Peyer's patch (tissue), 4 donors: Measurements from ENCODE around the gene CFAP97D2. TPM values are rescaled to one million over a fixed set of nuclear protein-coding genes. Genes with fewer than 3 reads are reported as not detected.
A peak's percentile ranks its signal among the peaks of the same experiment; 100 is the strongest.

Experiments
- DNase-seq, 3 donors: peaks; one replicate each; pipeline ENCODE4 v3.0.0-alpha.2; 2017 to 2019
- H3K27ac ChIP-seq, 4 donors: fragments of 200-600 bp; sonication (generic); one replicate each; pipeline ENCODE4 v1.5.1; 2016 to 2019
- H3K27me3 ChIP-seq, 2 donors: fragments of 200-600 bp; sonication (generic); one replicate each; pipeline ENCODE4 v1.5.1; 2019
- H3K36me3 ChIP-seq, 3 donors: fragments of 200-600 bp; sonication (generic); one replicate each; pipeline ENCODE4 v1.5.1; 2016 to 2019
- H3K4me1 ChIP-seq, 4 donors: fragments of 200-600 bp; sonication (generic); one replicate each; pipeline ENCODE4 v1.5.1; 2016 to 2019
- H3K4me3 ChIP-seq, 4 donors: fragments of 200-600 bp; sonication (generic); 1 replicate in 3 of 4; 2 replicates in 1 of 4; pipeline ENCODE4 v1.5.1; 2016 to 2019; ENCODE audit warnings: mild to moderate bottlenecking in 1 of 4
- H3K9me3 ChIP-seq, 4 donors: fragments of 200-600 bp; sonication (generic); one replicate each; pipeline ENCODE4 v1.5.1; 2016 to 2019; ENCODE audit warnings: mild to moderate bottlenecking in 1 of 4
- POLR2A ChIP-seq, 2 donors: fragments of 450-650 bp; IDR thresholded peaks; one replicate each; pipeline ENCODE4 v1.5.1; 2017; ENCODE audit warnings: antibody characterized with exemption in 2 of 2, mild to moderate bottlenecking in 2 of 2, moderate library complexity in 2 of 2
- total RNA-seq, 4 donors: library from RNA; depleted of rRNA; stranded (reverse); fragments of >200 nt; gene quantifications; one replicate each; pipeline ENCODE4 v1.1.0, GENCODE V29; 2016
- TF ChIP-seq, protein P1 (sequence below), 6 experiments: fragments of 450-650 bp in 4 of 6; fragments of 200-600 bp in 2 of 6; sonication (generic) in 1 of 6; IDR thresholded peaks; one replicate each; pipeline ENCODE4 v1.5.1; 2017 to 2019; ENCODE audit warnings: antibody characterized with exemption in 6 of 6, mild to moderate bottlenecking in 3 of 6, moderate library complexity in 1 of 6

CFAP97D2 gene
- total RNA-seq, 4 donors from 2014 or later, result not detected

DNA sequence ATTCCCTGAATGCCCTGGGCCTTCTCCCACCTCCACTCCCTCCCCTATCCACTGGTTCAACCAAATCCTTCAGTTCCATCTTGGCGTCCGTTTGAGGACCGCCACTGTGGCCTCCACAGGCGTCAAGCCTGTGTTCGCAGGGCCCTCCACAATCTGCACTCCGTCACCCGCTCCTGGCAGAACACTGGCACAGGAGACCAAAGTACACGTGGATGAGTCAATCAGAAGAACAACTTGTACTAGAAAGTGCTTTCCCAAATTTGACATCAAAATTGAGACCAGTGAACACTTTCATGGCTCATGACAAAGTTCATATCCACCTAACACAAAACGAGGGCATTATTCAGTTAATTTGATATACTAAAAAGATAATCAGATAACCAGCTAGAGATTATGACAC, 49.1 kb downstream of the CFAP97D2 start:
- no peaks in the 10 kb centered on the region for H3K4me1 ChIP-seq
- H3K9me3 ChIP-seq, result no peaks in the 10 kb centered on the region
- H3K27me3 ChIP-seq, result no peaks in the 10 kb centered on the region
- TF ChIP-seq, protein P1, sequence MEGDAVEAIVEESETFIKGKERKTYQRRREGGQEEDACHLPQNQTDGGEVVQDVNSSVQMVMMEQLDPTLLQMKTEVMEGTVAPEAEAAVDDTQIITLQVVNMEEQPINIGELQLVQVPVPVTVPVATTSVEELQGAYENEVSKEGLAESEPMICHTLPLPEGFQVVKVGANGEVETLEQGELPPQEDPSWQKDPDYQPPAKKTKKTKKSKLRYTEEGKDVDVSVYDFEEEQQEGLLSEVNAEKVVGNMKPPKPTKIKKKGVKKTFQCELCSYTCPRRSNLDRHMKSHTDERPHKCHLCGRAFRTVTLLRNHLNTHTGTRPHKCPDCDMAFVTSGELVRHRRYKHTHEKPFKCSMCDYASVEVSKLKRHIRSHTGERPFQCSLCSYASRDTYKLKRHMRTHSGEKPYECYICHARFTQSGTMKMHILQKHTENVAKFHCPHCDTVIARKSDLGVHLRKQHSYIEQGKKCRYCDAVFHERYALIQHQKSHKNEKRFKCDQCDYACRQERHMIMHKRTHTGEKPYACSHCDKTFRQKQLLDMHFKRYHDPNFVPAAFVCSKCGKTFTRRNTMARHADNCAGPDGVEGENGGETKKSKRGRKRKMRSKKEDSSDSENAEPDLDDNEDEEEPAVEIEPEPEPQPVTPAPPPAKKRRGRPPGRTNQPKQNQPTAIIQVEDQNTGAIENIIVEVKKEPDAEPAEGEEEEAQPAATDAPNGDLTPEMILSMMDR (IDR thresholded peaks at IDR 0.05), result no peak
- no peak for TF ChIP-seq POLR2A (IDR thresholded peaks at IDR 0.05)
- H3K36me3 ChIP-seq, result no peaks in the 10 kb centered on the region
- DNase-seq, result peak in 1 of 3 donors; percentile 56
- H3K4me3 ChIP-seq, result no peak overlapping the region
- no peak overlapping the region for H3K27ac ChIP-seq

DNA sequence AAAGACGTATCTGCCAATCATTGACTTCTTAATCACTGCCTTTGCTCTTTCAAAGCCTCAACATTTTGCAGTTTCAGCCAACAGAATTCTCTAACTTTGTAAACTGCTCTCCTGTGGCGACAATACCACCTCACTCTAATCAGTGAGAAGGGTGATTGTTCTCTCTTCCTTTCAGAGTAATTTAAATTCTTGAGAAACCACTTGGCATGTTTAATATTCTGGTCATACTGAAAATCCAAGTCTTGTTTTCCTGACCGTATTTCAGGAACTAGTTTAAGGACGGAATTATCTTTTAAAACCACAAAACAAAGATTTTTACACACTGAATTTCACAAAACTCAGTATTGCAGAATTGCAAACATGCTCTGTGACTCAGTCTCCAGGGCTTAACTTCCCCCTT, 50.4 kb downstream of the CFAP97D2 start:
- TF ChIP-seq POLR2A (IDR thresholded peaks at IDR 0.05), result no peak
- TF ChIP-seq, protein P1 (IDR thresholded peaks at IDR 0.05), result no peak
- peaks cover 0 to 3% (median 0%) of the 10 kb centered on the region in 4 donors for H3K4me1 ChIP-seq
- no peaks in the 10 kb centered on the region for H3K36me3 ChIP-seq
- DNase-seq, result no peak
- no peak overlapping the region for H3K4me3 ChIP-seq
- no peaks in the 10 kb centered on the region for H3K9me3 ChIP-seq
- H3K27me3 ChIP-seq, result no peaks in the 10 kb centered on the region
- H3K27ac ChIP-seq, result no peak overlapping the region

DNA sequence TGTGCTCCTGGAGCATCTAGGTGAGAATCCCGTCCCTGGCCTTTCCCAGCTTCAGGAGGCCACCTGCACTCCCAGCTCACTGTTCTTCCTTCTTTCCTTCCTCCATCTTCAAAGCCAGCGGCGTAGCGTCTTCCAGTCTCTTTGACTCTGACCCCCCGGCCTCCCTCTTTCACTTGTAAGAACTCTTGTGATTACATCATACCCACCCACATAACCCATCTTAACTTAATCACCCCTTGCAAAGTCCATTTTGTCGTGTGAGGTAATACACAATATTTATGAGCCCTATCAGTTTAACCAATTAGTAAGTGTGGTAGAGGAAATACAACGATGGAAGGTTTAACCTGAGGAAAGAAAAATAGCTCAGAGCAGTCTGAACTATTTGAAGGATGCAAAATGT, 51.1 kb downstream of the CFAP97D2 start:
- H3K27ac ChIP-seq, result no peak overlapping the region
- no peaks in the 10 kb centered on the region for H3K36me3 ChIP-seq
- no peak overlapping the region for H3K4me3 ChIP-seq
- H3K27me3 ChIP-seq, result no peaks in the 10 kb centered on the region
- peaks cover 0 to 4% (median 0%) of the 10 kb centered on the region in 4 donors for H3K4me1 ChIP-seq
- no peak for DNase-seq
- H3K9me3 ChIP-seq, result no peaks in the 10 kb centered on the region
- TF ChIP-seq, protein P1 (IDR thresholded peaks at IDR 0.05), result no peak
- TF ChIP-seq POLR2A (IDR thresholded peaks at IDR 0.05), result no peak

DNA sequence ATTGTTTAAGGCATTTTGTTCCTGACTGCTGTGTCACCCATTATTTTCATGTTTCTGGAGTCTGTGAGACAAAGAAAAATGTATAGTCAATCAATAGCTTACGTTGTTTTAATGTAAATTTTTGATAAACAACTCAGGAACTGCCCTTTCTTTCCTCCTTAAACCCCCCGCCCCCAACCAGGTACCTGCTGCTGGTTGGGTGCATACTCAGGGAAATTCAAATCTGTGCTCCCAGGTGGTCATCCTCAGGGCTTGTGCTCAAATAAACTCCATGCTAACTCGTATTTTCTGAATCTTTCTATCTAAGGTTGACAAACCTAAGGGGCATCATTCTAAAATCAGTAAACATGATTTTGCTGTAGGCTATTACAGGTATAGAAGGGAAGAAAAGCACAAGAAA, 51.5 kb downstream of the CFAP97D2 start:
- Histone ChIP-seq H3K4me3 (no peak overlapping the region), H3K36me3 (no peaks in the 10 kb centered on the region), H3K27me3 (no peaks in the 10 kb centered on the region), H3K27ac (no peak overlapping the region), H3K4me1 (peaks cover 0 to 5% (median under 1%) of the 10 kb centered on the region in 4 donors), H3K9me3 (no peaks in the 10 kb centered on the region)
- DNase-seq, result no peak
- TF ChIP-seq, protein P1 (IDR thresholded peaks at IDR 0.05), result no peak
- no peak for TF ChIP-seq POLR2A (IDR thresholded peaks at IDR 0.05)

DNA sequence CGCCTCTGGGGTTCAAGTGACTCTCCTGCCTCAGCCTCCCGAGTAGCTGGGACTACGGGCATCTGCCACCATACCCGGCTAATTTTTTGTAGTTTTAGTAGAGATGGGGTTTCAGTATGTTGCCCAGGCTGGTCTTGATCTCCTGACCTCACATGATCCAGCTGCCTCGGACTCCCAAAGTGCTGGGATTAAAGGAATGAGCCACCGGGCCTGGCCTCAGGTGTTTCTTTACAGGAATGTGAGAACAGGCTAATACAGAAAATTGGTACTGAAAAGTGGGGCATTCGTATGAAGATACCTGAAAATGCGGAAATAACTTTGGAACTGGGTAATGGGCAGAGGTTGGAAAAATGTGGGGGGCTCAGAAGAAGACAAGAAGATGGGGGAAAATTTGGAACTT, 52.8 kb downstream of the CFAP97D2 start:
- no peak overlapping the region for H3K27ac ChIP-seq
- H3K27me3 ChIP-seq, result no peaks in the 10 kb centered on the region
- H3K4me3 ChIP-seq, result no peak overlapping the region
- TF ChIP-seq, protein P1 (IDR thresholded peaks at IDR 0.05), result no peak
- TF ChIP-seq POLR2A (IDR thresholded peaks at IDR 0.05), result no peak
- DNase-seq, result no peak
- peaks cover 0 to 12% (median 6%) of the 10 kb centered on the region in 4 donors for H3K4me1 ChIP-seq
- H3K36me3 ChIP-seq, result peaks cover 0 to 2% (median 0%) of the 10 kb centered on the region in 3 donors
- no peaks in the 10 kb centered on the region for H3K9me3 ChIP-seq

DNA sequence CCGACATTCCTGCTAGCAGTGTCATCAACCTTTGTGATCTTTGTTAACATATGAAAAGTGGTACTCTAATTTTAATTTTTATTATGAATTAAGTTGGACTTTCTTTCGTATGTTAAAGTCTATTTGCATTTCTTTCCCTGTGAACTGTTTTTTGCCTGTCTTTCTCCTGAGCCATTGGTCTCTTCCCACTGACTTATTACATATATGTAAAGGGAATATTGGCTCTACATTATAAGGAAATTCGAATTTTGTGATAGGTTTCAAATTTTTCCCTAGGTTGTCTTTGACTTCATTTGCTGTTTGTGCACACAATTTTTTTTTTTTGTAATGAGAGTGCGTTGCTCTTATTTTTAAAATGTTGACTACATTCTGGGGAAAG, 55.2 kb downstream of the CFAP97D2 start:
- Histone ChIP-seq H3K27ac (peak overlapping the region; percentile 79 to 95 (median 94)), H3K36me3 (peaks cover 0 to 26% (median 0%) of the 10 kb centered on the region in 3 donors), H3K9me3 (no peaks in the 10 kb centered on the region), H3K27me3 (no peaks in the 10 kb centered on the region), H3K4me1 (peaks cover 0 to 12% (median 6%) of the 10 kb centered on the region in 4 donors), H3K4me3 (peak overlapping the region; percentile 74 to 90 (median 88))
- DNase-seq, result no peak
- TF ChIP-seq, protein P1 (IDR thresholded peaks at IDR 0.05), result no peak
- TF ChIP-seq POLR2A (IDR thresholded peaks at IDR 0.05), result no peak
